HepG2 (cell line): ENCODE data around the gene METTL13.

ENCODE experiments used
- NFATC3 ChIP-seq: sonication (generic); formaldehyde crosslinking; IDR thresholded peaks from 2 replicates; pipeline ENCODE4 v1.5.1; 2020; ENCODE audit warnings: mild to moderate bottlenecking, missing genetic modification reagents
- ZNF224 ChIP-seq: sonication (generic); formaldehyde crosslinking; IDR thresholded peaks from 2 replicates; pipeline ENCODE4 v1.5.0; 2020; ENCODE audit warnings: mild to moderate bottlenecking, missing genetic modification reagents
- ZNF343 ChIP-seq: sonication (generic); formaldehyde crosslinking; IDR thresholded peaks from 2 replicates; pipeline ENCODE4 v1.4.0; 2020; ENCODE audit warnings: mild to moderate bottlenecking, missing genetic modification reagents
- ZNF784 ChIP-seq: sonication (generic); formaldehyde crosslinking; IDR thresholded peaks from 2 replicates; pipeline ENCODE4 v1.5.1; 2020; ENCODE audit warnings: missing genetic modification reagents, mild to moderate bottlenecking, borderline replicate concordance
- TF ChIP-seq, protein P1 (sequence below): sonication (generic); formaldehyde crosslinking; IDR thresholded peaks from 2 replicates; pipeline ENCODE4 v1.4.0; 2020; ENCODE audit warnings: low read depth, mild to moderate bottlenecking, missing genetic modification reagents

GRCh38 chr1:171814692-171815091 lies 33.2 kb downstream of the METTL13 start:
- TF ChIP-seq ZNF343 (CRISPR knock-in tag) (no peak), NFATC3 (CRISPR knock-in tag) (no peak), ZNF784 (CRISPR knock-in tag) (no peak), ZNF224 (no peak)
- TF ChIP-seq, protein P1, sequence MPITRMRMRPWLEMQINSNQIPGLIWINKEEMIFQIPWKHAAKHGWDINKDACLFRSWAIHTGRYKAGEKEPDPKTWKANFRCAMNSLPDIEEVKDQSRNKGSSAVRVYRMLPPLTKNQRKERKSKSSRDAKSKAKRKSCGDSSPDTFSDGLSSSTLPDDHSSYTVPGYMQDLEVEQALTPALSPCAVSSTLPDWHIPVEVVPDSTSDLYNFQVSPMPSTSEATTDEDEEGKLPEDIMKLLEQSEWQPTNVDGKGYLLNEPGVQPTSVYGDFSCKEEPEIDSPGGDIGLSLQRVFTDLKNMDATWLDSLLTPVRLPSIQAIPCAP (CRISPR knock-in tag): no peak
